H1 (cell line): ENCODE data around the gene ZNF560. TPM values are rescaled to one million over a fixed set of nuclear protein-coding genes. Genes with fewer than 3 reads are reported as not detected.

Experiments used
- CTCF ChIA-PET: fragments of 300-600 bp; sonication (Branson Sonifier 250); formaldehyde crosslinking; loops from one replicate; lab custom pipeline; 2021; ENCODE audit not compliant: partially characterized antibody; lab: Charles Lee
- POLR2A ChIA-PET: fragments of 300-600 bp; sonication (Branson Sonifier 250); formaldehyde crosslinking; loops from one replicate; lab custom pipeline; 2021; ENCODE audit warnings: inconsistent platforms; ENCODE audit not compliant: partially characterized antibody; lab: Charles Lee
- DNase-seq, 2 experiments: peaks; one replicate each; pipeline versions ENCODE4 v3.0.0 to v3.0.0-alpha.2; 2010 to 2022; ENCODE audit warnings: low spot score in 2 of 2, low read depth in 1 of 2, mixed read lengths in 1 of 2
- FAIRE-seq: peaks from 2 replicates; lab custom pipeline; 2011; peaks lifted over from hg19 to GRCh38; lab: Jason Lieb, UNC
- H2AFZ ChIP-seq: 2 replicates; pipeline ENCODE4 v1.8.1; 2012; ENCODE audit warnings: low read length, inconsistent platforms
- H2AK5ac ChIP-seq: 2 replicates; pipeline ENCODE4 v1.6.1; 2013; ENCODE audit warnings: low read depth, low read length
- H2BK120ac ChIP-seq: replicated peaks from 2 replicates; pipeline ENCODE3; 2013; ENCODE audit warnings: low read depth, low read length, inconsistent platforms
- H2BK12ac ChIP-seq: 2 replicates; pipeline ENCODE4 v1.6.1; 2013; ENCODE audit warnings: low read depth, low read length
- H2BK15ac ChIP-seq: 2 replicates; pipeline ENCODE4 v1.6.1; 2013; ENCODE audit warnings: low read length
- H2BK20ac ChIP-seq: 2 replicates; pipeline ENCODE4 v1.6.1; 2013; ENCODE audit warnings: low read length
- H2BK5ac ChIP-seq: 2 replicates; pipeline ENCODE4 v1.6.1; 2013; ENCODE audit warnings: low read depth, low read length
- H3K14ac ChIP-seq: 2 replicates; pipeline ENCODE4 v1.6.1; 2013; ENCODE audit warnings: inconsistent platforms; ENCODE audit not compliant: insufficient read length
- H3K18ac ChIP-seq: 2 replicates; pipeline ENCODE4 v1.6.1; 2013; ENCODE audit warnings: low read length; ENCODE audit errors: extremely low read depth
- H3K23ac ChIP-seq: 2 replicates; pipeline ENCODE4 v1.6.1; 2013; ENCODE audit warnings: inconsistent platforms; ENCODE audit not compliant: insufficient read length
- H3K23me2 ChIP-seq: 2 replicates; pipeline ENCODE4 v1.6.1; 2013; ENCODE audit warnings: low read depth, low read length
- H3K27ac ChIP-seq: 2 replicates; pipeline ENCODE4 v1.6.1; 2011; ENCODE audit warnings: low read depth, low read length, inconsistent platforms
- H3K27me3 ChIP-seq, 4 experiments: replicated peaks in 1 of 4; 1 replicate in 1 of 4; 2 replicates in 3 of 4; pipeline versions ENCODE4 v1.6.1 to v1.8.1; 2011 to 2013; ENCODE audit warnings: low read length in 3 of 4, mild to moderate bottlenecking in 3 of 4, inconsistent platforms in 2 of 4, mixed read lengths in 2 of 4, moderate library complexity in 1 of 4; ENCODE audit not compliant: control insufficient read depth in 3 of 4, insufficient read depth in 3 of 4; ENCODE audit errors: extremely low read depth in 1 of 4
- H3K36me3 ChIP-seq, 4 experiments: 2 replicates each; pipeline versions ENCODE4 v1.6.1 to v1.8.1; 2011 to 2013; ENCODE audit warnings: mild to moderate bottlenecking in 4 of 4, low read length in 3 of 4, moderate library complexity in 2 of 4, control low read depth in 1 of 4, inconsistent platforms in 1 of 4; ENCODE audit not compliant: insufficient read depth in 4 of 4, control insufficient read depth in 2 of 4
- H3K4ac ChIP-seq: replicated peaks from 2 replicates; pipeline ENCODE3; 2013; ENCODE audit warnings: low read length, low read depth, mixed read lengths, inconsistent platforms; ENCODE audit not compliant: insufficient read length
- H3K4me1 ChIP-seq, 4 experiments: replicated peaks in 1 of 4; 1 replicate in 1 of 4; 2 replicates in 3 of 4; pipeline versions ENCODE4 v1.6.1 to v1.8.1; 2011 to 2013; ENCODE audit warnings: low read length in 3 of 4, inconsistent platforms in 2 of 4, mixed read lengths in 1 of 4; ENCODE audit not compliant: insufficient read depth in 4 of 4, control insufficient read depth in 3 of 4
- H3K4me2 ChIP-seq, 2 experiments: 2 replicates each; pipeline versions ENCODE4 v1.6.1 to v1.8.1; 2011 to 2013; ENCODE audit warnings: low read depth in 2 of 2, low read length in 2 of 2, control low read depth in 1 of 2, inconsistent platforms in 1 of 2, mild to moderate bottlenecking in 1 of 2; ENCODE audit not compliant: insufficient read depth in 1 of 2
- H3K4me3 ChIP-seq, 4 experiments: fragments of 200-600, 300-600 bp in 1 of 4; sonication (generic), shearing (Covaris generic), sonication (Bioruptor Twin) in 1 of 4; 2 replicates each; pipeline versions ENCODE4 v1.5.1 to v1.8.1; 2011 to 2016; ENCODE audit warnings: low read length in 4 of 4, low read depth in 3 of 4, control low read depth in 2 of 4, inconsistent platforms in 2 of 4, mild to moderate bottlenecking in 2 of 4, mixed read lengths in 1 of 4, moderate library complexity in 1 of 4; ENCODE audit not compliant: insufficient read depth in 2 of 4; ENCODE audit errors: extremely low read depth in 1 of 4
- H3K56ac ChIP-seq: replicated peaks from 2 replicates; pipeline ENCODE3; 2013; ENCODE audit warnings: low read depth, mild to moderate bottlenecking, mixed read lengths, low read length, inconsistent platforms; ENCODE audit not compliant: insufficient read length
- H3K79me1 ChIP-seq: 2 replicates; pipeline ENCODE4 v1.6.1; 2013; ENCODE audit warnings: low read depth, low read length, control low read depth
- H3K79me2 ChIP-seq, 2 experiments: 2 replicates each; pipeline versions ENCODE4 v1.6.1 to v1.8.1; 2012 to 2013; ENCODE audit warnings: low read length in 2 of 2, mild to moderate bottlenecking in 2 of 2, inconsistent platforms in 1 of 2; ENCODE audit not compliant: insufficient read depth in 2 of 2, control insufficient read depth in 1 of 2
- H3K9ac ChIP-seq, 4 experiments: replicated peaks in 1 of 4; 1 replicate in 1 of 4; 2 replicates in 3 of 4; pipeline versions ENCODE4 v1.6.1 to v1.8.1; 2011 to 2013; ENCODE audit warnings: low read depth in 3 of 4, low read length in 3 of 4, control low read depth in 2 of 4, mild to moderate bottlenecking in 2 of 4, moderate library complexity in 2 of 4, inconsistent platforms in 1 of 4; ENCODE audit errors: extremely low read depth in 1 of 4
- H3K9me3 ChIP-seq, 2 experiments: 2 replicates each; pipeline versions ENCODE4 v1.6.1 to v1.8.1; 2012 to 2013; ENCODE audit warnings: mild to moderate bottlenecking in 2 of 2, moderate library complexity in 2 of 2, control low read depth in 1 of 2, inconsistent platforms in 1 of 2, low read depth in 1 of 2, low read length in 1 of 2, mixed read lengths in 1 of 2; ENCODE audit not compliant: insufficient read depth in 2 of 2
- H4K20me1 ChIP-seq, 2 experiments: replicated peaks in 1 of 2; 2 replicates each; pipeline versions ENCODE3 to v1.8.1; 2011 to 2013; ENCODE audit warnings: inconsistent platforms in 2 of 2, low read length in 2 of 2, mild to moderate bottlenecking in 1 of 2; ENCODE audit not compliant: insufficient read depth in 2 of 2, control insufficient read depth in 1 of 2
- H4K5ac ChIP-seq: 2 replicates; pipeline ENCODE4 v1.6.1; 2013; ENCODE audit warnings: low read length, low read depth, mixed read lengths, inconsistent platforms; ENCODE audit not compliant: insufficient read length
- H4K8ac ChIP-seq: 2 replicates; pipeline ENCODE4 v1.8.0; 2013; ENCODE audit warnings: mild to moderate bottlenecking, moderate library complexity, low read length, inconsistent platforms; ENCODE audit not compliant: insufficient read depth; ENCODE audit errors: extremely low read depth
- H4K91ac ChIP-seq: replicated peaks from 2 replicates; pipeline ENCODE3; 2013; ENCODE audit warnings: low read length, mixed read lengths, inconsistent platforms; ENCODE audit not compliant: insufficient read length
- BRCA1 ChIP-seq: IDR thresholded peaks from 2 replicates; pipeline ENCODE4 v1.6.1; 2012; ENCODE audit warnings: low read depth, low read length, improper control_type of control experiment
- CHD1 ChIP-seq: IDR thresholded peaks from 2 replicates; pipeline ENCODE4 v1.6.1; 2012; ENCODE audit warnings: low read depth, low read length, improper control_type of control experiment
- EGR1 ChIP-seq: IDR thresholded peaks from 2 replicates; pipeline ENCODE4 v1.6.1; 2011; ENCODE audit warnings: low read depth, low read length, borderline replicate concordance
- SUZ12 ChIP-seq: fragments of 200-600 bp; sonication (generic); IDR thresholded peaks from 2 replicates; pipeline ENCODE4 v1.6.1; 2012; ENCODE audit warnings: mild to moderate bottlenecking, inconsistent platforms, low read length, moderate library complexity, mixed read lengths
- WGBS, 2 experiments: shearing (Covaris generic) in 1 of 2; methylation state at CpG; one replicate each; pipeline versions ENCODE4 v1.1.6 to v1.1.7; 2013 to 2015; ENCODE audit warnings: low lambda C conversion rate in 2 of 2, mixed read lengths in 2 of 2, inconsistent platforms in 1 of 2, low coverage in 1 of 2, missing lambda C conversion rate in 1 of 2; ENCODE audit not compliant: insufficient replicate concordance in 2 of 2, insufficient coverage in 1 of 2, insufficient read length in 1 of 2; ENCODE audit errors: extremely low coverage in 1 of 2, missing lambda C conversion rate in 1 of 2; 5-methylcytosine and 5-hydroxymethylcytosine counted together
- polyA plus RNA-seq, 7 experiments: library from polyadenylated mRNA; depleted of rRNA in 3 of 7; stranded (reverse) in 5 of 7; unstranded in 2 of 7; fragments of >200 nt in 5 of 7; fragments of 200-250 nt in 2 of 7; gene quantifications; 1 replicate in 5 of 7; 2 replicates in 1 of 7; 4 replicates in 1 of 7; pipeline versions ENCODE4 v1.2.1 to v1.2.3, GENCODE V29; 2011 to 2013; ENCODE audit warnings: missing spikeins in 2 of 7, mixed read lengths in 2 of 7
- total RNA-seq: library from RNA; stranded (reverse); fragmentation: NEBNext Ultra II Directional; extraction: Animal tissue kit (Norgen Biotek cat#: 25700); gene quantifications from 2 replicates; pipeline ENCODE4 v1.2.1, GENCODE V29; 2021

Gene ZNF560
- total and polyA plus RNA-seq, 2 of the 8 experiments (the other 6 are each of a cell fraction or from before 2014, with no cell fraction given): 0.02 TPM; not detected in 1

- ChIA-PET POLR2A (interaction anchor here (0.6 kb wide), 1 partner anchor 216 kb away, joined by 3 read pairs; no protein-coding TSS in a partner anchor), CTCF (no interaction called here)
- Histone ChIP-seq H4K91ac (no peak overlapping the region), H3K4ac (no peak overlapping the region), H3K4me1 (no peaks in the 10 kb centered on the region), H2BK120ac (no peak overlapping the region), H3K79me1 (no peaks in the 10 kb centered on the region), H3K79me2 (no peaks in the 10 kb centered on the region), H3K4me2 (no peak overlapping the region), H3K36me3 (peaks cover 0 to 14% (median 3%) of the 10 kb centered on the region in 4 experiments; a peak in 5 of 8 replicates), H2BK5ac (no peak overlapping the region), H4K5ac (no peak overlapping the region), H2AFZ (no peak overlapping the region), H2AK5ac (no peak overlapping the region), H3K23me2 (no peaks in the 10 kb centered on the region; the same call in 1 of the 2 replicates), H4K8ac (no peak overlapping the region), H3K14ac (no peak overlapping the region), H4K20me1 (no peaks in the 10 kb centered on the region), H3K23ac (no peak overlapping the region), H2BK12ac (no peak overlapping the region), H3K4me3 (no peak overlapping the region), H3K27me3 (no peaks in the 10 kb centered on the region), H3K9me3 (peaks cover 56 to 84% of the 10 kb centered on the region in 2 experiments), H3K9ac (no peak overlapping the region), H3K27ac (no peak overlapping the region), H3K56ac (no peak overlapping the region), H3K18ac (no peak overlapping the region), H2BK20ac (no peak overlapping the region), H2BK15ac (no peak overlapping the region)
- no peak for DNase-seq
- 94% methylated on average over 1 of the region's 1 CpG; no CpG with 5 or more reads in 1 of the 2 experiments for WGBS, 2 experiments
- FAIRE-seq: no peak
- TF ChIP-seq BRCA1 (no peak), CHD1 (no peak), SUZ12 (no peak), EGR1 (no peak)
Measured at GRCh38 chr19:9445037-9445436, 53.4 kb downstream of the ZNF560 start.
